ENCODE results near the gene ZBTB8B.
"Not testable (repeated sequence)": the region's sequence is repeated elsewhere in the genome, so short reads cannot be mapped to it uniquely, and the experiment has no call there.

ZBTB8B gene

DNA sequence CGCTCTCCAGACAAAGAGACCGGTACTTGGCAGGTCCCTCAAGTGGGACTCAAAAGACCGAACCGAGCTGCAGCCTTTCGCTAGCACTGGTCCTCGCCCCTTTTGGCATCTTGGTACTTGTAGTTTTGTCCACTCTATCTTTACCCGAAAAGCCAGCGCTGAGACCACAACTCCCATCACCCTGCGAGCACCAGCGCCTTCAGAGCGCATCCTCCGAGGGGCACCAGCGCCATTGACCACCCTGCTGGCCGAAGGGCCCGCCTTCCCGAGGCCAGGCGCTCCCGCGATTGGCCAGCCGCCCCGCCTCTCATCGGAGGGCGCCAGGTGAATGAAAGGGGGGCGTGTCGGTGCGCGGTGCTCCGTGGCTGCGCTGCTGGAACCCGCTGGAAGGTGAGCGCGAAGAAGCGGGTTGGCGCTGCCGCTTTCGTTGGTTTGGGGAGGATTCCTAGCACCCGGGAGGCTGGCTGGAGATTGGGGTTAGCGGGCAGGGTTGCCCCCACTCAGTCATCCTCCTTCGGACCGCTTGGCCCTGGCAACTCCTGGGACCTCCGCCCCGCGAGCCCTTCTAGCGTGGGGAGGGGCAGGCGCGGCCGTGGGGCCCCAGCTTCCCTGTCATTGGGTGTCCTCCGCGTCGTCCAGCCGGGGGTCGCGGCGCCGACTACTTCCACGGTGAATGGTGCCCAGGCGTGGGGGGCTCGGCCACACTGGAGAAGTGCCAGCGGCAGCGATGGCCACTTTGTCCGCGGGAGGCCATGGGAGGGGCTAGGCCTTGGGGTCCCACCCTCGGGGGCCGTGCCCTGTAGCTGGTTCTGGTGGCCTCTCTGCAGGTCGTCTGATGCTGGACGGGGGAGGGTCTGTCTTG is at the start of gene ZBTB8B:
ZBTB8B (plus strand) TSS at position 357 of the 862 bp plus-strand sequence. CDS start 5,553 bp downstream, outside the sequence.
- H3K27ac Mint-ChIP-seq (ENCODE audit: low read depth), result no peak within 1 kb of the TSS
- no peaks in the 10 kb centered on the region for H3K9me3 Mint-ChIP-seq
- peaks cover 57% of the 10 kb centered on the region for H3K27me3 Mint-ChIP-seq
- H3K36me3 Mint-ChIP-seq (ENCODE audit: insufficient read depth), result no peaks in the 10 kb centered on the region
- ATAC-seq (replicated peaks; ENCODE audit: extremely low read depth, poor library complexity, severe bottlenecking) (no peak), DNase-seq (ENCODE audit: low spot score in 2 of 2) (no peak)
- peaks cover 17% of the 10 kb centered on the region for H3K4me1 Mint-ChIP-seq
- H3K4me3 Mint-ChIP-seq, result peak within 1 kb of the TSS; percentile 67

- Mint-ChIP-seq H3K27ac (ENCODE audit: low read depth) (no peak overlapping the region), H3K9me3 (no peaks in the 10 kb centered on the region), H3K27me3 (peaks cover 41% of the 10 kb centered on the region), H3K4me3 (no peak overlapping the region), H3K4me1 (no peaks in the 10 kb centered on the region), H3K36me3 (ENCODE audit: insufficient read depth) (peaks cover 2% of the 10 kb centered on the region)
- ATAC-seq (replicated peaks; ENCODE audit: extremely low read depth, poor library complexity, severe bottlenecking) (no peak), DNase-seq (ENCODE audit: low spot score in 2 of 2) (no peak)
Measured at GRCh38 chr1:32421775-32422174, 43.1 kb upstream of the ZBTB8B start.

- Mint-ChIP-seq H3K36me3 (ENCODE audit: insufficient read depth) (peaks cover 1% of the 10 kb centered on the region), H3K9me3 (no peaks in the 10 kb centered on the region), H3K4me1 (no peaks in the 10 kb centered on the region), H3K4me3 (no peak overlapping the region), H3K27me3 (peaks cover 65% of the 10 kb centered on the region), H3K27ac (ENCODE audit: low read depth) (no peak overlapping the region)
- no peak for ATAC-seq (replicated peaks; ENCODE audit: extremely low read depth, poor library complexity, severe bottlenecking)
- DNase-seq (ENCODE audit: low spot score in 2 of 2), result no peak
Measured at GRCh38 chr1:32426489-32427255, 38.2 kb upstream of the ZBTB8B start.

GRCh38 chr1:32427264-32427963 is 37.5 kb upstream of the ZBTB8B start:
- peaks cover 65% of the 10 kb centered on the region for H3K27me3 Mint-ChIP-seq

DNA sequence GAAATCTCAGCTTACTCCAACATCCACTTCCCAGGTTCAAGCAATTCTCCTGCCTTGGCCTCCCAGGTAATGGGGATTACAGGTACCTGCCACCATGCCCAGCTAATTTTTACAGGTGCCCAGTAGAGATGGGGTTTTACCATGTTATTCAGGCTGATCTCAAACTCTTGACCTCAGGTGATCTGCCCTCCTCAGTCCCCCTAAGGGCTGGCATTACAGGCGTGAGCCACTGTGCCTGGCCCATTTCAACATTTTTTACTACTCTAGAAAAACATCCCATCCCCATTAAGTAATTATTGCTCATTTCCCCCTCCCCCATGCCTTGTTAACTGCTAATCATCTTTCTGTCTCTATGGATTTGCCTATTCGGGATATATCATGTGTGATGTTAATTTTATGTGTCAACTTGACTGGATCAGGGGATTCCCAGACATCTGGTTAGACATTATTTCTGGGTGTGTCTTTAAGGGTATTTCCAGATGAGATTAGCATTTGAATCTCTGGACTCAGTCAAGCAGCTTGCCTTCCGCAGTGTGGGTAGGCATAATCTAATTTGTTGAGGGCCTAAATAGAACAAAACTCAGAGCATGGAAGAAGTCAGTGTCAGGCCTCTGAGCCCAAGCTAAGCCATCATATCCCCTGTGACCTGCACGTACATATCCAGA is 33.0 kb upstream of the ZBTB8B start:
- ATAC-seq (replicated peaks; ENCODE audit: extremely low read depth, poor library complexity, severe bottlenecking) (no peak), DNase-seq (ENCODE audit: low spot score in 2 of 2) (no peak)
- H3K27me3 Mint-ChIP-seq, result peaks cover 34% of the 10 kb centered on the region
- no peaks in the 10 kb centered on the region for H3K4me1 Mint-ChIP-seq
- H3K27ac Mint-ChIP-seq (ENCODE audit: low read depth), result no peak overlapping the region
- peaks cover 3% of the 10 kb centered on the region for H3K36me3 Mint-ChIP-seq (ENCODE audit: insufficient read depth)
- no peaks in the 10 kb centered on the region for H3K9me3 Mint-ChIP-seq
- H3K4me3 Mint-ChIP-seq, result no peak overlapping the region

More at GRCh38 chr1:32427264-32427963, 37.5 kb upstream of the ZBTB8B start:
- H3K4me3 Mint-ChIP-seq, result no peak overlapping the region
- no peaks in the 10 kb centered on the region for H3K9me3 Mint-ChIP-seq
- ATAC-seq (replicated peaks; ENCODE audit: extremely low read depth, poor library complexity, severe bottlenecking), result no peak
- H3K4me1 Mint-ChIP-seq, result no peaks in the 10 kb centered on the region
- H3K27ac Mint-ChIP-seq (ENCODE audit: low read depth), result no peak overlapping the region
- DNase-seq (ENCODE audit: low spot score in 2 of 2), result no peak
- peaks cover 1% of the 10 kb centered on the region for H3K36me3 Mint-ChIP-seq (ENCODE audit: insufficient read depth)

- Mint-ChIP-seq H3K4me3 (no peak overlapping the region), H3K36me3 (ENCODE audit: insufficient read depth) (peaks cover 4% of the 10 kb centered on the region), H3K27ac (ENCODE audit: low read depth) (no peak overlapping the region), H3K4me1 (no peaks in the 10 kb centered on the region), H3K27me3 (peaks cover 34% of the 10 kb centered on the region), H3K9me3 (peaks cover 5% of the 10 kb centered on the region)
- no peak for ATAC-seq (replicated peaks; ENCODE audit: extremely low read depth, poor library complexity, severe bottlenecking)
- no peak for DNase-seq (ENCODE audit: low spot score in 2 of 2)
Measured at GRCh38 chr1:32438136-32438535, 26.7 kb upstream of the ZBTB8B start.

GRCh38 chr1:32438777-32439176 is 26.1 kb upstream of the ZBTB8B start:
- not testable (repeated sequence) for H3K4me1 Mint-ChIP-seq; H3K27ac Mint-ChIP-seq (ENCODE audit: low read depth); DNase-seq (ENCODE audit: low spot score in 2 of 2); ATAC-seq (replicated peaks; ENCODE audit: extremely low read depth, poor library complexity, severe bottlenecking); H3K36me3 Mint-ChIP-seq (ENCODE audit: insufficient read depth); H3K4me3 Mint-ChIP-seq; H3K9me3 Mint-ChIP-seq
- H3K27me3 Mint-ChIP-seq, result peaks cover 40% of the 10 kb centered on the region

DNA sequence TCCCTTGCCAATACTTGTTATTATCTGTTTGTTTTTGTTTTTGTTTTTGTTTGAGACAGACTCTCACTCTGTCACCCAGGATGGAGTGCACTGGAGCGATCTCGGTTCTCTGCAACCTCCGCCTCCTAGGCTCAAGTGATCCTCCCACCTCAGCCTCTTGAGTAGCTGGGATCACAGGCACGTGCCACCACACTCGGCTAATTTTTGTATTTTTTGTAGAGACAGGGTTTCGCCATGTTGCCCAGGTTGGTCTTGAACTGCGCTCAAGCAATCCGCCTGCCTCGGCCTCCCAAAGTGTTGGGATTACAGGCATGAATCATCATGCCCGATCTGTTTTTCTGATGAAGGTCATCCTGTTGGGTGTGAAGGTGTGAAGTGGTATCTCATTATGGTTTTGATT is 23.4 kb upstream of the ZBTB8B start:
- H3K27me3 Mint-ChIP-seq, result peaks cover 43% of the 10 kb centered on the region
- not testable (repeated sequence) for ATAC-seq (replicated peaks; ENCODE audit: extremely low read depth, poor library complexity, severe bottlenecking)

GRCh38 chr1:32447469-32448185 is 17.2 kb upstream of the ZBTB8B start:
- no peak for ATAC-seq (replicated peaks; ENCODE audit: extremely low read depth, poor library complexity, severe bottlenecking)
- Mint-ChIP-seq H3K27ac (ENCODE audit: low read depth) (no peak overlapping the region), H3K36me3 (ENCODE audit: insufficient read depth) (peaks cover 1% of the 10 kb centered on the region), H3K4me3 (no peak overlapping the region), H3K9me3 (no peaks in the 10 kb centered on the region), H3K4me1 (no peaks in the 10 kb centered on the region), H3K27me3 (peaks cover 57% of the 10 kb centered on the region)
- DNase-seq (ENCODE audit: low spot score in 2 of 2), result no peak

More for the DNA sequence above, 23.4 kb upstream of the ZBTB8B start:
- H3K27ac Mint-ChIP-seq (ENCODE audit: low read depth); H3K4me3 Mint-ChIP-seq; H3K9me3 Mint-ChIP-seq; DNase-seq (ENCODE audit: low spot score in 2 of 2); H3K4me1 Mint-ChIP-seq; H3K36me3 Mint-ChIP-seq (ENCODE audit: insufficient read depth): not testable (repeated sequence)

DNA sequence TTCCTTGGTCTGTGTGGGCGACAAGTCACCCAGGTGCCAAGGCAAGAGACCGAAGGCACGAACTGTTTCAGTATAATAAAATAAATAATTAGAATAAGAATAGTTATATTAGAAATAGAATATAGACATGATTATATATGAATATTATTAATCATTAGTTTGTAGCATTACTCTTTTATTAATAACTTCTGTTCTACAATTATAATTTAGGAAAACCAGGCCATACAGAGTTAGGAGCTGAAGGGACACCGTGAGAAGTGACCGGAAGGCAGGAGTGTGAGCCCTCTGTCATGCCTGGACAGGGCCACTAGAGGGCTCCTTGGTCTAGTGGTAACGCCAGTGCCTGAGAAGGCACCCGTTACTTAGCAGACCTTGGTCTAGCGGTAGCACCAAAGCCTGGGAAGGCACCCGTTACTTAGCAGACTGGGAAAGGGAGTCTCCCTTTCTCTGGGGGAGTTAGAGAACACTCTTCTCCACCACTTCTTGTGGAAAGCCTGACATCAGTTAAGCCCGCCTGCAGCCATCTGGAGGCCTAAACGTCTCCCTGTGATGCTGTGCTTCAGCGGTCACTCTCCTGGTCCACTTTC is 16.6 kb upstream of the ZBTB8B start:
- DNase-seq (ENCODE audit: low spot score in 2 of 2); H3K4me1 Mint-ChIP-seq; H3K27ac Mint-ChIP-seq (ENCODE audit: low read depth); H3K4me3 Mint-ChIP-seq; ATAC-seq (replicated peaks; ENCODE audit: extremely low read depth, poor library complexity, severe bottlenecking); H3K9me3 Mint-ChIP-seq; H3K36me3 Mint-ChIP-seq (ENCODE audit: insufficient read depth): not testable (repeated sequence)
- peaks cover 51% of the 10 kb centered on the region for H3K27me3 Mint-ChIP-seq

- ATAC-seq (replicated peaks; ENCODE audit: extremely low read depth, poor library complexity, severe bottlenecking) (no peak), DNase-seq (ENCODE audit: low spot score in 2 of 2) (no peak)
- H3K4me3 Mint-ChIP-seq, result no peak overlapping the region
- no peaks in the 10 kb centered on the region for H3K9me3 Mint-ChIP-seq
- peaks cover 1% of the 10 kb centered on the region for H3K36me3 Mint-ChIP-seq (ENCODE audit: insufficient read depth)
- no peaks in the 10 kb centered on the region for H3K4me1 Mint-ChIP-seq
- no peak overlapping the region for H3K27ac Mint-ChIP-seq (ENCODE audit: low read depth)
- H3K27me3 Mint-ChIP-seq, result peaks cover 45% of the 10 kb centered on the region
Measured at GRCh38 chr1:32448773-32449456, 16.0 kb upstream of the ZBTB8B start.

Data from central memory CD8-positive, alpha-beta T cell (primary cell).